Activated CD8-positive, alpha-beta memory T cell treated with anti-CD3 and anti-CD28 coated beads, Interleukin-2, amount 10 ng/mL, durations not matched to agents 7 days and 5 days (primary cell): ENCODE results near the gene RUNX3. TPM values are rescaled to one million over a fixed set of nuclear protein-coding genes. Genes with fewer than 3 reads are reported as not detected.

Source experiments
- ATAC-seq: fragments of 150-1000 bp; cut with Tn5 transposase; one replicate; pipeline ENCODE4 v1.10.0; 2021; ENCODE audit warnings: moderate library complexity
- CTCF ChIA-PET: fragments of 350-600 bp; sonication (Branson Sonifier 250); formaldehyde crosslinking; loops from one replicate; lab custom pipeline; 2021; ENCODE audit warnings: antibody characterized with exemption; lab: Charles Lee
- DNase-seq: peaks from one replicate; pipeline ENCODE4 v3.0.0-alpha.2; 2020
- H3K27ac Mint-ChIP-seq: one replicate; pipeline ENCODE4 v1.8.0; 2021; ENCODE audit warnings: mild to moderate bottlenecking, mixed read lengths
- H3K27me3 Mint-ChIP-seq: one replicate; pipeline ENCODE4 v1.8.0; 2021; ENCODE audit warnings: mixed read lengths
- H3K36me3 Mint-ChIP-seq: one replicate; pipeline ENCODE4 v1.8.0; 2021; ENCODE audit warnings: mild to moderate bottlenecking, mixed read lengths
- H3K4me1 Mint-ChIP-seq: one replicate; pipeline ENCODE4 v1.8.0; 2021; ENCODE audit warnings: mixed read lengths
- H3K4me3 Mint-ChIP-seq: one replicate; pipeline ENCODE4 v1.8.0; 2021; ENCODE audit warnings: mild to moderate bottlenecking, moderate library complexity, mixed read lengths
- H3K9me3 Mint-ChIP-seq: one replicate; pipeline ENCODE4 v1.8.0; 2022; ENCODE audit warnings: low read depth, mixed read lengths
- total RNA-seq, 2 experiments: library from RNA; stranded (reverse); gene quantifications; one replicate each; pipeline ENCODE4 v1.2.3, GENCODE V29; 2021

Gene RUNX3
- total RNA-seq, 2 experiments from 2014 or later = 224 to 246 TPM

- Mint-ChIP-seq H3K4me3 (no peak overlapping the region), H3K4me1 (no peaks in the 10 kb centered on the region), H3K27ac (no peak overlapping the region), H3K27me3 (peaks cover 57% of the 10 kb centered on the region), H3K9me3 (peaks cover 6% of the 10 kb centered on the region), H3K36me3 (peaks cover 5% of the 10 kb centered on the region)
- CTCF ChIA-PET = interaction anchor here (1.1 to 2.0 kb wide), 2 partner anchors 19 to 31 kb away, joined by 3 to 4 read pairs; no protein-coding TSS in a partner anchor
- ATAC-seq (no peak), DNase-seq (peak; percentile 23)
Observed at GRCh38 chr1:24878775-24879742, 51.0 kb downstream of the RUNX3 start.

- H3K36me3 Mint-ChIP-seq = peaks cover under 1% of the 10 kb centered on the region
- DNase-seq = peak; percentile 16
- CTCF ChIA-PET = no interaction called here
- no peak overlapping the region for H3K4me3 Mint-ChIP-seq
- no peak overlapping the region for H3K27ac Mint-ChIP-seq
- peaks cover under 1% of the 10 kb centered on the region for H3K9me3 Mint-ChIP-seq
- H3K27me3 Mint-ChIP-seq = peaks cover 47% of the 10 kb centered on the region
- no peaks in the 10 kb centered on the region for H3K4me1 Mint-ChIP-seq
- no peak for ATAC-seq
Observed at GRCh38 chr1:24878045-24878444, 52.0 kb downstream of the RUNX3 start.

DNA sequence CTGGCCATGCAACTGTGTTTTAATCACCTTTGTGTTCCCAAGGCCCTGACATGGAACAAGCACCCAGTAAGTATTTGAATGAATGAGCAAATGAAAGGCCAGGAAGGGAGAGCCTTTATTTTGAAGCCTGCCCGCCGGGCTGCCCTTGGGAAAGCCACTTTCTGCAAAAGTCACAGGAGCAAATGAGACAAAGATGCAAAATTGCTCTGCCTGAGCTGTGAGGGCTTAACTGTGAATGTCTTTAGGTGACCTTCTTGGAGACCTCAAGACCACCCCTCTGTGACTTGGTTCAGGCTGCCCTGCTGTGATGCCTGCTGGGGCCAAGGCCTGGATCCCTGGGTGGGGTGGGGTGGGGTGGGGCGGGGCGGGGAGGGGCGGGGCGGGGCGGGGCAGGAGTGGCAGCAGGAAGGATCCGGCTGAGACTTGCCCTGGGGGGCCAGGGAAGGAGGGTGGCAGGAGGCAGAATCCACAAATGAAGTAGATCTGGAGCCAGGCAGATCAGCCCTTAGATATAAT is 54.0 kb downstream of the RUNX3 start:
- DNase-seq (peak; percentile 29), ATAC-seq (no peak)
- Mint-ChIP-seq H3K4me1 (peaks cover 2% of the 10 kb centered on the region), H3K27ac (no peak overlapping the region), H3K4me3 (no peak overlapping the region), H3K27me3 (peaks cover 45% of the 10 kb centered on the region), H3K36me3 (no peaks in the 10 kb centered on the region), H3K9me3 (no peaks in the 10 kb centered on the region)
- CTCF ChIA-PET = no interaction called here

GRCh38 chr1:24875257-24875656 is 54.8 kb downstream of the RUNX3 start:
- H3K36me3 Mint-ChIP-seq = no peaks in the 10 kb centered on the region
- DNase-seq = peak; percentile 26

GRCh38 chr1:24874611-24875234 is 55.4 kb downstream of the RUNX3 start:
- Mint-ChIP-seq H3K9me3 (no peaks in the 10 kb centered on the region), H3K4me3 (no peak overlapping the region), H3K27me3 (peaks cover 36% of the 10 kb centered on the region), H3K4me1 (peaks cover 7% of the 10 kb centered on the region), H3K36me3 (no peaks in the 10 kb centered on the region), H3K27ac (no peak overlapping the region)
- peak; percentile 25 for DNase-seq
- CTCF ChIA-PET = interaction anchor here (0.8 to 1.3 kb wide), 2 partner anchors 14 to 25 kb away, joined by 4 read pairs; no protein-coding TSS in a partner anchor
- no peak for ATAC-seq

More at GRCh38 chr1:24875257-24875656, 54.8 kb downstream of the RUNX3 start:
- no peak overlapping the region for H3K4me3 Mint-ChIP-seq
- no peak overlapping the region for H3K27ac Mint-ChIP-seq
- no peaks in the 10 kb centered on the region for H3K9me3 Mint-ChIP-seq
- CTCF ChIA-PET = interaction anchor here (0.8 to 1.3 kb wide), 2 partner anchors 15 to 26 kb away, joined by 4 read pairs; no protein-coding TSS in a partner anchor
- ATAC-seq = no peak
- H3K4me1 Mint-ChIP-seq = peaks cover 7% of the 10 kb centered on the region
- peaks cover 39% of the 10 kb centered on the region for H3K27me3 Mint-ChIP-seq

DNA sequence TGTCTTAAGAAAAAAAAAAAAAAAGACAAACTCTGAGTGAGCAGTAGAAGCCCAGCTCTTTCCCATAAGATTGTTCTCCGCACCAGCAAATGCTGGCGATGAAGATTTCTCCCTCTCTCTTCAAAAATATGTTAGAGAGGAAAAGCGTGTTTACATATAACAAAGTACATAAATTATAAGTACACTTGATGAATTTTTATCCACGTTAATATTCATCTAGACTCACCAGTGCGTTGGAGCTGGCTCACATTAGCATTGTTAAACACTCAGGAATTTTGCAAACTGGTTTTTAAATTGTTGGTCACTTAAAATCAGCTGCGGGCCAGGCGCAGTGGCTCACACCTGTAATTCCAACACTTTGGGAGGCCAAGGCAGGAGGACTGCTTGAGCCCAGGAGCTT is 56.0 kb downstream of the RUNX3 start:
- no peaks in the 10 kb centered on the region for H3K36me3 Mint-ChIP-seq

GRCh38 chr1:24873148-24873547 is 56.9 kb downstream of the RUNX3 start:
- no peak for ATAC-seq
- H3K27ac Mint-ChIP-seq = no peak overlapping the region
- H3K4me3 Mint-ChIP-seq = no peak overlapping the region
- no peaks in the 10 kb centered on the region for H3K36me3 Mint-ChIP-seq
- no peaks in the 10 kb centered on the region for H3K9me3 Mint-ChIP-seq
- peaks cover 38% of the 10 kb centered on the region for H3K27me3 Mint-ChIP-seq
- DNase-seq = no peak
- CTCF ChIA-PET = interaction anchor here (0.9 kb wide), 1 partner anchor 332 kb away, joined by 3 read pairs; no protein-coding TSS in a partner anchor
- H3K4me1 Mint-ChIP-seq = peaks cover 7% of the 10 kb centered on the region

More for the DNA sequence above, 56.0 kb downstream of the RUNX3 start:
- Mint-ChIP-seq H3K27me3 (peaks cover 40% of the 10 kb centered on the region), H3K4me3 (no peak overlapping the region), H3K9me3 (no peaks in the 10 kb centered on the region), H3K27ac (no peak overlapping the region), H3K4me1 (peaks cover 7% of the 10 kb centered on the region)
- DNase-seq (no peak), ATAC-seq (no peak)
- CTCF ChIA-PET = interaction anchor here (0.9 kb wide), 1 partner anchor 331 kb away, joined by 3 read pairs; no protein-coding TSS in a partner anchor

DNA sequence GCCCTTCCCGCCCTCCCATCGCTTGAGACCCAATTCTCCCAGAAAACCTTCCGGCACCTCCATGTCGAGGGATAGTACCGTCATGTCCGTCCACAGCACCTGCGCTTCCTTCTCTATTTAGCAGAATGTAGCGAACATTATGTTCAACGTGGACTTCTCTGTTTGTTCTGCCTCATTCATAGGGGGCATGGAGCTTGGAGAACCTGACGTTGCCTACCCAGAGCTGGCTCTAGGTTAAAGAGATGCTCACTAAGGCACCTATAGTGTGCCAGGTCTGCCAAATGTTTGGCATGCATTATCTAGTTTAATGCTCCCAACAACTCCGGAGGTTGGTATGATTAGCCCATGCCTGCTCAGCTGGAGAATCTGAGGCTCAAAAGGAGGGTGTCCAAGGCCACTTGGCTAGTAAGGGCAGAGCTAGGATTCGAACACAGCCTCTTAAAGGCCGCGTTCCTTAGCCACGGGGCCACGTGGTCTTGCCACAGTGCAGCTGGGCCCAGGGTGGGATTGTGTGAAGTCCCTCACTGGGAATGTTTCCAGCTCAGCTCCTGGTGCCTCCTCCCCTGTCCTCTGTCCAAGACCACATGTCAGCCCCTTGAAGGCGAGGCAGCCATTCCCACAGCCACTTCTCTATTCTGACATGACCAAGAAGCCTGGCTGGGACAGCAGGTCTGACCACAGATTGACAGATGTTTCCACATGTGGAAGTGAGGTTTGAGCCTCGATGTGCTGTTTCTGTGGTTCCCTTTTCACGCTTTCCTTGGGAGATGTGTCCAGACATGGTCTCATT is 57.8 kb downstream of the RUNX3 start:
- no peaks in the 10 kb centered on the region for H3K36me3 Mint-ChIP-seq
- H3K27ac Mint-ChIP-seq = no peak overlapping the region
- peaks cover 7% of the 10 kb centered on the region for H3K4me1 Mint-ChIP-seq
- H3K4me3 Mint-ChIP-seq = no peak overlapping the region
- H3K27me3 Mint-ChIP-seq = peaks cover 38% of the 10 kb centered on the region
- DNase-seq (peak; percentile 38), ATAC-seq (no peak)
- CTCF ChIA-PET = interaction anchor here (0.6 to 1.2 kb wide), 3 partner anchors 26 to 891 kb away, joined by 3 read pairs; no protein-coding TSS in a partner anchor
- no peaks in the 10 kb centered on the region for H3K9me3 Mint-ChIP-seq

DNA sequence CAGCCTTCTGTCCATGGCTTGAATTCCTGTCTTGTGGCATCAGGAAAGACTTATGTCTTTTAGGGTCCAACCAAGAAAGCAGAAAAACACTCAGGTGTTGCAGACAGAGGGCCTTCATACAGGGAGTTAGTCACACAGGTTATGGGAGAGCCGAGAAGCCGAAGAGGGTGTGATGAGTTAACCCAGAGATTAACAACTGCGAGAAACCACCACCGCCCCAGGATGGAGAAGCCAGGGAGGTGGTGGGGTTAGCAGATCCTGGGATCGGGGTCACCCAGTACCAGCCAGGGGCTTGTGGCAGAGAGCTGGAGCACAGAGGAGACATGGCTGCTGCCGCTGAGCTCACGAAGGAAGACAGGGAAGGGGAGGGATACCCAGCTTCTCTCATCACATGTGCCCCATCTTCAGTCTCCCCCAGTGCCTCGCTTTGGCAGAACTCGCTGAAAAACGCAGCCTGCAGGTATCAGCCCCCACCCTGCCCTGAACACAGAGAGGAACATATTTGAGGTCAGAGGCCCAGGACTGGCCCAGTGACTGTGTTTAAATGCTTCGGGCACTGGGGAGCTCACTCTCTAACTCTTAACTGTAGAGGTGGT is 58.7 kb downstream of the RUNX3 start:
- Mint-ChIP-seq H3K4me1 (peaks cover 7% of the 10 kb centered on the region), H3K27me3 (peaks cover 43% of the 10 kb centered on the region), H3K36me3 (no peaks in the 10 kb centered on the region), H3K9me3 (no peaks in the 10 kb centered on the region), H3K4me3 (no peak overlapping the region), H3K27ac (no peak overlapping the region)
- ATAC-seq (no peak), DNase-seq (peak; percentile 28)
- CTCF ChIA-PET = interaction anchor here (1.1 to 1.4 kb wide), 3 partner anchors 11 to 41 kb away, joined by 3 read pairs; no protein-coding TSS in a partner anchor

DNA sequence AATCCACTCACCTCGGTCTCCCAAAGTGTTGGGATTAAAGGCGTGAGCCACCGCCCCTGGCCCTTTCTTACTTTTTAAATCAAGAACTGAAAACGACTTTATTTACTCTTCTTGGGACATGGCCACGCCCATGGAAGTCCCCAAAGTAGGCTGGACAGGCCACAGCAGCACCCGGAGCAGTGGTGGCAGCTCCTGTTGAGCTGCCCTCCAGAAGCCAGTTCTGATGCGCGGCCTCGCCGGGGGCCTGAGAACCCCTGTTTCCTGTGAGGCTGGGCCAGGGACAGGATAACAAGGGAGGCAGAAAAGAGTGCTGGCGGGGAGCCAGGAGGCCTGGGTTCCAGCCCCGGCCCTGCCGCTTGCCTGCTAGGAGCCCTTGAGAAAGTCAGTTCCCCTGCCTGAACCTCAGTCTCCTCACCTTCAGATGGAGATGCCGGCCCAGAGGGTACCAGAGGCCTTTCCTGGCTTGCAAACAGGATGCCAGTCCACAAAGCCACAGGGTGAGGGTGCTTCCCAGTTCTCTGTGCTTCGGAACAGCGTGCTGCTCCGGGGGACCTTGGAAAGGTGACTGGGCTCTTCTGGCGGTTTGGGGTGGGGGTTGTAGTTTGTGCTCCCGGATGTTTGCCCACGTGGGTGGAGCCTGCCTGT is 59.4 kb downstream of the RUNX3 start:
- Mint-ChIP-seq H3K9me3 (no peaks in the 10 kb centered on the region), H3K27me3 (peaks cover 49% of the 10 kb centered on the region), H3K4me3 (no peak overlapping the region), H3K36me3 (no peaks in the 10 kb centered on the region), H3K4me1 (peaks cover 7% of the 10 kb centered on the region), H3K27ac (no peak overlapping the region)
- DNase-seq (peak; percentile 39), ATAC-seq (no peak)
- CTCF ChIA-PET = interaction anchor here (1.4 kb wide), 1 partner anchor 10 kb away, joined by 3 read pairs; no protein-coding TSS in a partner anchor

DNA sequence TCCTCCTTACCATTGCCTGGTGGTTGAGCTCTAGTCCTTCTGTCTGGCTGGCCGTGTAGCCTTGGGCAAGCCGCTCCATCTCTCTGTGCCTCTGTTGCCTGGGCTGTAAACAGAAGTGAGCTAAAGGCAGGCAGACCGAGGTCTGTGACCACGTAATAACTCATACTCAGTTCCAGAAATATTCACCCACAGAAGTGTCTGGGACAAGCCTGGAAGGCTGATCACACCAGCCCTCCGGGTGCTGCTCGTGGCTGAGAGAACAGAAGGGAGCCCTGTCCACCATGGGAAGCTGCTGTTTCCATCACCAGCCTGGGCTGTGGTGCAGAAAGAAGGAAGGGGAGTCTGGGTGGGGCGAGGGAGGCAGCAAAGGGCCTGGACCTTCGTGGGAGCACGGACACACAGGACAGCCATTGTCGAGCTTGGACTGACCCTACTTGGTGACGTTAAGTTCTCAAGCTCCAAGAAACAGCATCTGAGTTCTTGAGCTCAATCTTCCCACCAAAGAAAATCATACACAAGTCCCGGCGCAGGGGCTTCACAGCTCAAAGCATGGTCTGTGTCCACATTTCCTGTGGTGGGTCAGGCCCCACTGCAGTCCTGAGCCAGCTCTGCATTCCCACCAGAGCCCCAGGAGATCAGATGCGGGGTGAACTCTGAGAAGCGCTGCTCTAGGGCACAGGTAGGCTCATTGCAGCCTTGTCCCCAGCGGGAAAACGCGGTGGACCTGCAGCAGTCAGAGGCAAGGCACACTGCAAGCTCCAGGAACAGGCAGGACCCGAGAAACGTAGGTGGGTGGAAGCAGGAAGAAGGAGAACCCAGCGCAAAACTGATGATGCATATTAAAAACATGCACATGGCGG is 61.8 kb downstream of the RUNX3 start:
- peaks cover 53% of the 10 kb centered on the region for H3K27me3 Mint-ChIP-seq
- no peaks in the 10 kb centered on the region for H3K36me3 Mint-ChIP-seq
- peaks cover 7% of the 10 kb centered on the region for H3K4me1 Mint-ChIP-seq
- no peaks in the 10 kb centered on the region for H3K9me3 Mint-ChIP-seq
- no peak overlapping the region for H3K27ac Mint-ChIP-seq
- ATAC-seq (no peak), DNase-seq (peak; percentile 23)
- CTCF ChIA-PET = interaction anchor here (1.0 to 1.4 kb wide), 3 partner anchors 38 to 294 kb away, joined by 3 to 4 read pairs (median 3); no protein-coding TSS in a partner anchor
- H3K4me3 Mint-ChIP-seq = no peak overlapping the region
